CD4-positive, alpha-beta T cell treated with Interferon alpha-2 for 1 hour (primary cell): ENCODE measurements around the gene ZBP1.
A peak's percentile ranks its signal among the peaks of the same experiment; 100 is the strongest.

ENCODE experiments used
- DNase-seq, 2 donors: peaks; one replicate each; pipeline ENCODE4 v3.0.0-alpha.2; 2020 to 2022

Gene ZBP1

DNA sequence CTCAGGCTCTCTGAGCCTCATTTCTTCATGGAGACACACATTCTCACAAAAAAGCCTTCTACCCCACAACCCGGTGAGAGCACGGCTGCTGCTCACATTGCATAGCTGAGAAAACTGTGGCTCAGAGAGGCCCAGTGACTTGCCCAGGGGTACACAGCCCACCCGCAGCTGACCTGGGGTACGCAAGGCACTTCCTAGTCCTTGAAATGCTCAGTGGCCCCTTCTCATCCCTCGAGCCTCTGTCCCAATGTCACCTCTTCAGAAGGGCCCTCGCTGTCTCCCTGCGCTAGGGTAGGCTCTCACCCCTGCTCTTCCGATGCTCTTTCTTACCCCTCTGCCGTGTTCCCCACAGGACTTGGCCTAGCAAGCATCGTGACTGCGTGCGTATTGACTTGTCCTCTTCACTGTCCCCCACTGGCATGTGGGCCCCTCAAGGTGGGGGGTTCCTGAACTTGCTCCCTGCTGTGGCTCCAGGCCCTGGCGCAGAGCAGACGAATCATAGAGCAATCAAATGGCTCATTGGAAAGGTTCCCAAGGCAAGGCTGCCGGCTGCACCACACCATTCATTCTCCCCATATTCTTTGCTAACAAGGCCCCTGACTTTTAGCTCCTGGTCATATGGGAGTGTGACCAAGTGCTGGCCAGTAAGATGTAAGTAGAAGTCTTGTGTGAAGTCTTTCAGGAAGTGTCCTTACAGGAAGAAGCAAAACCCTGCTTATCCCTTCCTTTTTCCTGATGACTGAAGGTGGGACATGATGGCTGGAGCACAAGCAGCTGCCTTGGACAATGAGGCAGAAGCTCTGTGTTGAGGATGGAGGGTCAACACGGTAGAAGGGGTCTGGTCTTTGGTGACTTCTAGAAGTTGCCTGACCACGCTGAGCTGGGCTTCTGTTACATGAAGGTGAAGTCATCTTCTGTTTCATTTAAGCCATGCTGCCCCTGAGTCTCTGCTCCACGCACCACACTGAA is 36.7 kb downstream of the ZBP1 start:
- no peak for DNase-seq

DNA sequence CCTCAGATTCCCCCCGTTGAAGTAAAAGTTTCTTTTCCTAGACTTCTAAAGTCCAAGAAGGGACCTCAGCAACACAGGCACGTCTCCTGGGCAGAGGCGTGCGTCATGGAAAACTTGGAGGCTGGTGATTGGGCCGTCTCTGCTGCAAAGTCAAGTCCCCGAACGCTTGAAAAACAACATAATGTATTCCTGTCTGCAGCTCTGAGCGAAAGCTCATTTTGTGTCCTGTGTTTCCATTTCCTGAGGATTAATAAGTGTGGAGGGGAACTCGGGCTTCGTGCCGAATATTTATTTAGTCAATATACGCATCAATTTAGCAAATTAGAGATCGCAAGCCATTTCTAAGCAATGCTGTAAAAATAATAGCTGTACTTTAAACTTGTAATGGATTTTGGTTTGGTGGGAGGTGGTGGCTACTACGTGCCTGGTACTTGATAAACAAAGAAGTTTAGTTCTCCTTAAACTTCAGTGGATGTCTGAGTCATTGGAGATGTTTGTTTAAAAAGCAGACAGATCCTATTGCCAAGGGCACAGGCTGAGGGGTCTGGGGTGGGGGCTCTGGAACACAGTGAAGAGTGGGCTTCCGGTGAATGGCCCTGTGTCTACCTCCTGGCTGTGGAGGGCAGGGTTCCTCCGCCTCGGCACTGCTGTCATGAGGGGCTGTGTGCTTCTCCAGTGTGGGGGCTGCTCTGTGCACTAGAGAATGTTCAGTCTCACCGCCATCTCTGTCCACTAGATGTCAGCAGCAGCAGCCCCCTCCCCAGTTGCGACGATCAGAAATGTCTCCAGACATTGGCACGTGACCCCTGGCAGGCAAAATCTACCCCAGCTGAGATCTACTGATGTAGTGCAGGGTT is 37.6 kb downstream of the ZBP1 start:
- DNase-seq: no peak

DNA sequence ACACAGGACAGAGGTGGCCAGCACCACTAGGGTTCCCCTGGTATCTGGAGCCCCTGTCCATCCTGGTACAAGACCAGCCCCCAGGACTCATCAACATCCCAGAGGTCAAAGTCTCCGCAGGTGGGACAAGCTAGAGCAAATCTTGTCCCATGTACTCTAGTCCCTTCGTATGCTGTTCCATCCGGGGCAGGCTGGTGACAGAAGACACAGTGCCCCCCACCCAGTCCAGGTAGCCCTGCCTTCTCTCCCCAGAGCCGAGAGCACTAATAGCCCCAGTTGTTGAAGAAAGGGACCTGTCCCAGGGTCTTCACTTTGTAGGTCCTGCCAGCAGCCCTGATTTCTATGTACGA is 38.2 kb downstream of the ZBP1 start:
- DNase-seq: no peak

DNA sequence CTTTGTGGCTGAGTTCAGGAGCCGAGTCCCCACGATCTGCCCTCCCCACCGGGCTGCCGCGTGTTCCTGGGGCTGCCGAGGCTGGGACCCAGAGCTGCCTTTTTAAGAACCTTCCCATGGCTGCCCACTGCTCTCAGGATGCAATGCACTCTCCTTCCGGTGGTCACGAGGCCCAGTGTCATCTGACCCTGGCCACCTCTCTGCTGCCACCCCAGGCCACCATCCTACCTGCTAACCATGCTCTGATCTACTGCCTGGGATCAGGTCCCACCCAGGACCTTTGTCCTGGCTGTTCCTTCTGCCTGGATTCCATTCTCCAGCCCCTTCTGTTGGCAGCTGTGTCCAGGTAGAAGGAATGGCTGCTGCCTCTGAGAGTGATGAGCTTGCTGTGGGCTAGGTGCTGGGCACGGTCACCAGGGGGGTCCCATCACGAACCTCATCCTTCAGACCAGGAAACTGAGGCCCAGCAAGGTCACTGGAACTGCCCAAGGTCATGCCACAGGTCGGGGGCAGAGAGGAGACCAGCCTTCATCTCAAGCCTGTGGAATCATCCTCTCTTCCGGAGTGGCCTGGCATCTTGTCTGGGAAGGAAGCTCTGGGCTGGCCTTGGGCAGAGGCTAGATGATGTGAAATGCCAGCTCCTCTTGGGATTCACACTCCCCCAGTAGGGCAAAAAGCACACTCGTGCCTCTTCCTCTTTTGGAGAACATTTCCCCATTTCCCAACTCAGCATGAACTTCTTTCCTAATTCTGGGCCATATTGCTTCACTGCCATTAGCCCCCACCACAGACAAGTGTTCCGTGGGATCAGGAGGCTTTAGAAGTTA is 38.8 kb downstream of the ZBP1 start:
- DNase-seq: peak in 1 of 2 donors; percentile 13

DNA sequence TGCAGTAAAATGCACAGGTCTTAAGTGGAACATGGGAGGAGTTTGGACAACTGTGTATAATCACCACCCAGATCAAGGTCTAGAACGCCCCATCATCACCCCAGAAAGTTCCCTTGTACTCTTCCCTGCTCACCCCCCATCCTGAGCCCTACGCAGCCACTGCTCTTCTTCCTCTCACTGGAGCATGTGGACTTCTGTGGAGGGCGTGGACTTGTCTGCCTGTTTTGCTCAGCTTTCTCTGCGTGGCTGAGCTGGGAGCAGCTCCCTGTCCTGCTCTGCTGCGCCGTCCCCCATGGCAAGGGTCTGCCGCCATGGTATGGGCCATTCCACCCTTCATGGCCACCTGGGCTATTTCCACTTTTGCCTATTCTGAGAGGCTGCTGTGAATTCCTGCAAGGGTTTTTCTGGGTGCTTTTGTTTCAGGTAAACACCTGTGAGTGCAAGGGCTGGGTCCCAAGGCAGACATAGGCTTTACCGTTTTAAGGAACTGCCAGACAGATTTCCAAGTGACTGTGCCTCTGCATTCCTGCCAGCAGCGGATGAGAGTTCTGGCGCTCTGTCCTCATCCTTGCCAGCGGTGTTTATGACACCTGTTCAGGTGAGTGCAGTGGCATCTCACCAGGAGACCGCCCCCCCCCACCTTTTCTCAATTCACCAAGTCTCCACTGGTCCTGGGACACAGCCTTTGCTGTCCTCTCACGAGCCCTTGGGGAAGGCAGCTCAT is 39.6 kb downstream of the ZBP1 start:
- no peak for DNase-seq

DNA sequence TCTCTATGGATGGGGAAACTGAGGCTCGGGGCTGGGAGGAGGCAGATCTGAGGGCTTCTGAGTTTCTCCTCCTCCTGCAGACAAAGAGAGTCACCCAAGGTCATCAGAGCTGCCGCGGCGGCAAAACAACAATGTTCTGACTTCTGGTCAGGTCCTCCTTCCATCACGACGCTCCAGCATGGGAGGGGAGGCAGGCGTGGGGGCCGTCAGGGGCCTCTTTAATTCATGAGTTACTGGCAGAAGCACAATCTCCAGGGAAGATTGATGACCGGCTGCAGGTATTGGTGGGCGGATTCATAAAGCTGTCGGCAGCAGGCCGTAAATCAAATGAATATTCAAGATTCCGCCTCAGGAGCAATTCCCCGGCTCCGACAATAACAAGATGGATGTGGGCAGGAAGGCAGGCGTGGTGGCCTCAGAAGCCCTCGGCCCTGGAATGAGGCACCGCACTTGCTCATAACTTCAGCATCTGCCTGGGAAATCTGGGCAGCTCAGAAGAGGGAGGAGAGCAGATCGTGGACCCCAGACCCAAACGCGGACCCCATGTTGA is 40.3 kb downstream of the ZBP1 start:
- DNase-seq: no peak

DNA sequence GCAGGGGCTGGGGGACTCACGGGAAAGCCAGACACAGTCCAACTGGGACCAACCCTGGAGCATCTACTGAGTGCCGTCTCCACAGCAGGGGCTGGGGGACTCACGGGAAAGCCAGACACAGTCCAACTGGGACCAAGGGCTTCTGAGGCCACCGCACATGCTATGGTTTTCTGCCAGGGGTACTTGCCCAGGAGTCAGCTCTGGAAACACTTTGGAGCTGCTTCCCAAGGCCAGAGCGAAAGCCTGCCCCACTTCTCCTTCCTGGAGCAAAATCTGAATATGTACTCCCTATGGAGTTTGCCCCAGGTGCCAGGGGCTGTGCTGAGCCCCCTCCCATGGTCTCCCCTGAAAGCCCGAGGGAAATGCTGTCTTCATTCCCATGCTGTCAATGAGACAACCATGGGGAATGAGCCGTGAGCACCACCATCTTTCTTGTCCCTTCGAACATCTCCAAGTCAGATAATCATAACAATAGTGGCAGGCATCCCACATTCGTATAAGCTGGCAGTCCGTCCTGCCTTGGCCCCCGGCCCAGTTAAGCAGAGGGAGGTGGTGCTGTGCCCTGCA is 40.8 kb downstream of the ZBP1 start:
- no peak for DNase-seq

DNA sequence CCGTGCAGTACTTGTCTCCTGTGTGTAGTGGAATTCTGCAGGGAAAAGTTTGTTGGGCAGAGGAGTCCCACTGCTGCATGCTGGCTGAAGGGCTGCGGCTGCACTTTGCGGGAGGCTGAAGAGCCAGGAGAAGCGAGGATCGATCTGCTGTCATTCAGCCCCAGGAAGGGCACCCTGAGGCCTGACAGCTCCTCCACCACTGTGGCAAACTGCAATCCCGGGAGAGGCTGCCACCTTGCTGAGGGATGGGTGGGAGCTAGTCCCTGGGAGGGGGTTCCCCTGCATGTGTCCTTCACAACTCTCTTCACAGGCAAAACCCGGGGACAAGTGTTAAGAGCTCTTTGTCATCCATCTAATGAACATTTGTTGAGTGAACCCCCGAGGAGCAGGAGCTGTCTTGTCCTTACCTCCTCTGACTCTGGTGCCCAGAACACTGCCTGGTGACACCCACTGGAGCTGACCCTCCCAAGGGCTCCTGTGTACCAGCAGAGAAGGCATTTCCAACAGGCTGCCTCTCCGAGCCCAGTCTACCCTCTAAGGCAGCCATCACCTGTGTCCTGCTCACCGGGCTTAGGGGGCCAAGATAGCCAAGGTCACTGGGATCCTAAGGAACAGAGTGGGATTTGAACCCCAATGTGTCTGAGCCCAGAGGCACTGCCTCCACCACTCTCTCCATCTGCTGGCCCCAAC is 41.6 kb downstream of the ZBP1 start:
- no peak for DNase-seq

DNA sequence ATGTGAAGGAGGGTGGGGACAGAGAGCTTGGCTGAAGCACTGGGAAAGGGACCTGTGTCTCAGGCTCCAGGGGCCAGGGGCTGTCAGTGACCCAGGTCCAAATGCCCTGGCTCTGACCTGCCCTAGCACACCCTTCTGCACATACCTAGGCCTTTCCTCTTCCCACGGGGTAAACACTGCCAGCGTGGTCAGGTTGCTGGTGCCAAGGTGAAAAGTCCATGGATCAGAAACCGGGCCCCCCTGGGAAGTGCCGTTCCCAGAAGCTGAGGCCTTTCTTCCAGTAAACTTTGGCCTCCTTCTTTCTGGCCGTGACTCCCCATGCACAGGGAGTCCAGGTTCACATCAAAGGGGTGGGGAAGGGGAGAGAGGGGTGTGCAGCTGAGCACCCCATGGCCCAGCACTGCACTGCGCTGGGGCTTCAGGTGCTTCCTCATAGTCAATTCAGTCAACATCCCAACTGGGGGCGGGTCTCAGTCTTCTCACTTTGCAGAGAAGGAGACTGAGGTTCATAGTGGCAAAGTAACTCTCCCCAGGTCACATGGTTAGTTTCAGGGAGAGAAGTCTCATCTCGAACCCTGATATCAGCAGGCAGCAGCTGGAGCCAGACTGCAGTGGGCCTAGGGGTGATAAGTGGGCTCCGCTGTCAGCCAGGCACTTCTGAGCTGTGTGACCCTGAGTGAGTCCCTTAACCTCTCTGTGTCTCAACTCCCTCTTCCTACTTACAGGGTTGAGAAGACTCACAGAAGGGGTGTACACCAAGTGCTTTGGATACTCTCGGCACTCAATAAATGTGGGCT is 42.3 kb downstream of the ZBP1 start:
- DNase-seq: no peak

DNA sequence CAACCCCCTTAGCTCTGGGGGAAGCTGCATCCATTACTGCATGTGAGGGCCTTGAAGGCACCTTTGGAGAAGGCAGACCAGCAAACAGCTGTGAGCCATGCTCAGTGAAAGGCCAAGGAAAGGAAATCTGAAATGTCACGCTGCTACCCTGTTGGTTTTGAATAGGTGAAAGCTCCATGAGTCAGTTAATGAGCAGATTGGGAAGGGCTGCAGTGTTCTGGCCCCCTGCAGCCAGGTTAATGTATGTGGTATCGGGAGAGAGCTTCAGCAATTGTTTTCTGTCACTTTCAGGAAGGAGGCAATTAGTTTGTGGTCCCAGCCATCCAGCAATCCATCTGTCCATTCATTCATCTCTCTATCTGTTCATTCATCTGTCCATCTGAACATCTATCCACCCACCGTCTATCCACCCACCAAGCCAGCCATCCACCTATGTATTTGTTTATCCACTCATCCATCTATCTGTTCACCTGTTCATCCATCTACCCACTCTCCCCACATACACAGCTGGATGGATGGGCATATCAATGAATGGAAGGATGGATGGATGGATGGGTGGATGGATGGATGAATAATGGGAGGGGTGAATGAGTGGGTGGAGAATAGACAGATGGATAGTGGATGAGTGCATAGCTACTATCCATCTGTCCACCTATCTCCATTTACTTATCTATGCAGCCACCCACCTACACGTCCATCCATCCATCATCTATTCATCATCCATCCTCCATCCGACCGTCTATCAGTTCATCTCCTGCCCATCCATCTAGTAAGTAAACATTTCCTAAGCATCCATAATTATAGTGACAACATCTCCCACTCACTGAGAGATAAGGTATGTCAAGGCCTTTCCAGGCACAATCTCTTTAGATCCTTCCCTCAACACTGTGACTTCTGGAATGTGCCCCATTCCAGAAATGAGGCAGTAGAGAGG is 43.3 kb downstream of the ZBP1 start:
- no peak for DNase-seq

DNA sequence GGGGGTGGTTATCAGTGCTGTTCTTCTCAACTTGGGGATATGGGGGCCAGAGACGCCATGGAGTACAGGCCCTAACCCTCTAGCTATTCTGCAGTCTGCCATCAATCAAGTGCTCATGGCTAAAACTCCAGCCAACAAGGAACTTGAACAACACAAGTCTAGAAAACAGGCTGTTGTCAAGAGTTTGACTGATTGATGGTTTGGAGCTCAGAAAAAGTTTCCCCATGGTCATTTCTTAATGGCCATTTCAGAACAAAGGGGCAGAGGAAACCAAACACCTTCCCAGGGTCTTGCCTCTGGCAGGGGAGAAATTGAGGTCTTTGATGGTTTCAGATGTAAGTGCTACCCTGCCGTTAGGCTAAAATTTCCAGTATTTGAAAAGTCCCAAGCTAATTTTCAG is 44.2 kb downstream of the ZBP1 start:
- DNase-seq: no peak

DNA sequence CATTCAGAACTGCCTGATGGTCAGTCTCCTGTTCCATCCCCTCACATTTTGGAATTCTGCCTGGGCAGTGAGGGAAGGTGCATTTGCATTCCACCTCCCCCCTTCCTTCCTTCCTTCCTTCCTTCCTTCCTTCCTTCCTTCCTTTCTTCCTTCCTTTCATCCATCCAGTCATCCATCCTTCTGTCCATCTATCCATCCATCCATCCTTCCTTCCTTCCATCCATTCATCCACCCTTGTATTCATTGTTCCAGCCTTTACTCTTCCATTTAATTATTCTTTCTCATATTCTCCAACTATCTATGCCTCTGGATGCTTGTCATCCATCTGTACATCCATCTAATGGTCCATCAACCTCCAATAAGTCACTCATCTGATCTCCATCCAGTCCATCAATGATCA is 45.3 kb downstream of the ZBP1 start:
- no peak for DNase-seq

DNA sequence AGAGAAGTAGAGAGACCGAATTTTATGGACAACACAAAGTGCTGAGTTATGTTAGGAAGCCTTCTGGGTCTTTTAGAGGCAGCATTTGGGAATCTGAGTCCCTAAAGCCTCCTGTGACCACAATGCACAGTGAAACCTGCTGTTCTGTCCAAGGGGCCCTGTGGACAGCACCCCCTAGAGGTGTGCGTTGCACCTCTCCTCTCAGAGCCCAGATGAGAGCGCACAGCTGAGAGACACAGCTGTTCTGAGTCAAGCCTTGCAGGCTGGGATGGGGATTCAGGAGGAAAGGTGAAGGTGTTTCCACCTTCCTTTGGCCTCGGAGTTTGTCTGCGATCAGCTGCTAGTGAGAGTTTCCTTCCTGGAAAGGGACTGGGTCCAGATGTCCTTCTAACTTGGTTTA is 46.3 kb downstream of the ZBP1 start:
- no peak for DNase-seq

DNA sequence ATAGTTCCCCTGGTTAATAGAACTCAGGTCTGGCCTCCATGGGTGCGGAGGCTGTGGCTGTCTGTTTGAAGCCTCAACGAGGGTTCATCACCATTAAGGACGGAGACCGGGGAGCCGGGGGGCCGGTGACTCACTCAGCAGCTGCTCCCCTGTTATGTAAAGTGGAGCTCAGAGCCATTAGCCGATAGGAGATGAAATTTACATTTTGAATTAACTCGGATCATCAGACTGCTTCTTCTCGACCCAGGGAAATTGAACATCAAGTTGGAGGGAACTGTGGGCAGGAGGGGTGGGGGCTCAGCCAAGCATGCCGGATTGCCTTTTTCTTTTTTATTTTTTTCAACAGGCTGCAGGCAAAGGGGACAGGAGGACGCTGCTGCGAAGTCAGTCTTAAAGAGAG is 47.0 kb downstream of the ZBP1 start:
- DNase-seq: no peak

DNA sequence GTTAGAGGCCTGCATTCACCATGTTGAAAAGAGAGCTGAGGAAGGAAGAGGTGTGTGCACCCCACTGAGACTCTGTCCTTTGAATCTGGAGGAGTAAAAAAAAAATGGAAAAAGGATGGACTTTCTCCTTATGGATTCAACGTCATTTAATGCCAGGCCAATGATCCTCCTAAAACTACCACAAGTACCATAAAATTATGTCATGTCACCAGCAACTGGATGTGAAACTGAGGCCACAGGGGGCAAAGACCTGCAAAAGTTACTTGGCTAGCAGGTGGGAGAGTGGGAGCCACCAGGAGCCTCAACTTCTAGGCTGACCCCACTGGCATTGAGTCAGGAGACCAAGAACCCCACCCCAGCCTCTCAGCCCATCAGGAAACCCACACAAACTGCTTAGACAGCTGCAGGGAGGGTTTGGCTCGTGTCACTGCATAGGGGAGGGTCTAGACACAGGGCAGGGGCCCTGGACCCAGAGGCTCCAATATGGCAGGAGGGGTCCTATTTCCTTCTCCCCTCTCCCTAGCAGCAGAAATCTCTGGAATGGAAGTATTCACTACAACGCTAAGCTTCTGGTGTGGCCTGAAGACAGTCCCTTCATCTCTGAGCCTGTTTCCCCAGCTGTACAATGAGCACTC is 48.3 kb downstream of the ZBP1 start:
- no peak for DNase-seq

DNA sequence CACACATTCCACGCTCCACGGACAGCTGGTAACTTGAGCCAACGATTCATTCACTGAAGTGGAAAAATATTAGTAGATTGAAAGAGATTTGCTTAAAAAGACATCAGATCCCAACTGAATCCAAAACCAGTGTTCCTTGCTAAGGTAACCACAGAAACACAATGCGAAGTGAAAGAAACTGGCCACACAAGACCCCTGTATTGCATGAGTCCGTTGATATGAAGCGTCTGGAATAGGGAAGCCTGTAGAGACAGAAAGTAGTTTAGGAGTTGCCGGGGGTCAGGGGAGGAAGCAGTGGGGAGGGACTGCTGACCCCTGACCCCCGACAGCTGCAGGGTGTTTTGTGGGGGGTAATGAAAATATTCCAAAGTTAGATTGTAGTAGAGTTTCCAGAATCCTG is 49.3 kb downstream of the ZBP1 start:
- DNase-seq: no peak

DNA sequence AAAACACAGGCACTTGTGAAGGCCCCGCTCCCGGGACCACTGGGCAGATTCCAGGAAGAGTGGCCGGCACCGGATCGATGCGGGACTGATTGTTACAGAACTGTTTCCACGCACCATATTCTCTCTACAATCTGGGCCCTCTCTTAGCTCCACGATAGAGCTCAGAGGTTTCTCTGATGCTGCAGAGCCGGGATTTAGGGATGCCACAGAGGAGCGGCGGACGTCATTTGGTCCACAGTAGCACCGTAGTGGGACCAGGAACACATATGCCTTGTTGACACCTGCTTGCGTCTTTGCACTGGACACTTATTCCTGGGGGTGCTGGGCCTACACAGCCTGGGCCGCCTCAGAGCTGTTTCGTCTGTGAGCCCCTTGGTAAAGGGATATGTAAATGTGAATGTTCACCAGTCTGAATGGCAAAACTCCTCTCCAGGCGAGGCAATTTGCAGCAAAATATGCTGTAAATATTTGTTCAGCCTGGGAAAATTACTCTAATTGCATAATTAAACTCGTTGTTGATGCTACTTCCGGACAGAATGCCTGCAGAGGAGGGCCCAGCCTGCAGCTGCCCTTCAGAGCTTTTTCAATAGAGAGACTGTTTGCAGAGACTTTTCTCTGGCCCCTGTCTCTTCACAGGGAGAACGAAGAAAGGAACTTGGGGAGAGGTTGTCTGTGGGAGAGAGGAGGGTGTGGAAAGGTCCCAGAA is 49.9 kb downstream of the ZBP1 start:
- DNase-seq: no peak

DNA sequence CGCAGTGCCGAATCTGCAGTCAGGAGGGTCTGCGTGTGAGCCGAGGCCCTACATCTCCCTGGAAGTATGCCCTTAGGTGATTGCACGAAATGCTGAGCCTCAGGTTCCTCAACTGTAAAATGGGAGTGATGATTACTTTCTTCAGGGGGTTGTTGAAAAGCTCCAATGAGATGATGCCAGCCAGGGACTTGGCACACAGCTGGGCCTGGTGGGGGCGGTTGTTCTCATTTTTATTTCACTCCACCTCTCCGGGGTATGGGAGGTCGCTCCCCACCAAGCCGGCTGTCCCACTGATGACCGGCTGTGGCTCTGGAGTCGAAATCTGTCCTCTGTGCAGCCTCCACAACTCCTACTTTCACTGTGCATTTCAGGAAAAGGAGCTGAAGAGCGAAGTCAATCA is 51.3 kb downstream of the ZBP1 start:
- DNase-seq: no peak
